Measurements from ENCODE around the gene LAMB1.

Gene LAMB1

DNA sequence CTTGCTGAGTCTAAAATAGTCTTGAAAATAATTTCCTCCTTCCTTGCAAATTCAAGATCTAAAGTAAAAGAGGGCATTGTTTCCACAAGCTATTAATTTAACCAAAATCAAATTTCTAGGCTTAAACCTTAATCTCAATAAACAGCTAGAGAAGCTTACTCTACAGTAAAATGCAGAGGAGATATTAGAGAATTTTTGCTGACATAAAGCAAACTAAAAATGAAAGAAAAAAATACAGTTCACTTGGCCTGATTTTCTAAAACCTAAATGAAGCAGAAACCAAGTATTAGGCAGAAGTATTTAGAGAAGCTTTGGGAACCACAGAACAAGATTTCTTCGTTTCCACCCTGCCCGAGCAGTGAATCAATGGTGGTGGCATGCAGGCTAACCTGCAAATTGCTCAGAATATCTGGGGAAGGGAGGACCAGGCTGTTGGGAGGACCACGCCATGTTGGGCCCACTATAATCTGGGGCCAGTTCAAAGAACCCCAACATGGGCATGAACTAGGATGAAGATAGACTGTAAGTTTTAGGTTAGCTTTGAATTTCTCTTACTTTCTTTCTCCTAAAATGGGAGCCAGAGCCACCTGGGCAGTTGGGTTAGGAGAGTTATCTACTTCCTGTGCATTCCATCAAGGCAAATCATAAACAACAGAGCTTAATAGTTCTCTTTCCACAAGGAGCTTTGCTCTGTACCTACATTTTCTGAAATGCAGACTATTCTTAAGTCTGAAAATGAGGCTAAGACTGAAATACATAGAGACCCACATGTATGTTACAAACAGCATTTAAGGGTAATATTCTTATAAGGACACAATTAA lies 4.1 kb downstream of the LAMB1 start:
- DNase-seq (ENCODE audit: low read depth) = no peak

DNA sequence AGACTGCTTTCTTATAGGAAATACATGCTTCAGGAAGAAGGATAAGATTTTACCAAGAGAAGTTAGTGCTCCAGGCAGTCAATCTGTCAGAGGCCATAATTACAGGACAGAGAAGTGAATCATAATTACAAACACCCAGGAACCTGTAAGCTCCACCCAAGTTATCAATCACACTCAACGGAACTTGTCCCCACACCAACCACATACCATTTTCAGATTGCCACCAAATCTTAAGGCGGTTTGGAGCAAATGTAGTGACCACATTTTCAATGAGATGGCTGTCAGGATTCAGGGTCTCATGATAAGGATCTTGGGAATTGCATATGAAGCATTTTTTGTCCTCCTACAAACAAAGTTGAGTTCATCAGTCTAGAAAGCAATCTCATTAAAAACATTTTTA lies 4.8 kb downstream of the LAMB1 start:
- no peak for DNase-seq (ENCODE audit: low read depth)

DNA sequence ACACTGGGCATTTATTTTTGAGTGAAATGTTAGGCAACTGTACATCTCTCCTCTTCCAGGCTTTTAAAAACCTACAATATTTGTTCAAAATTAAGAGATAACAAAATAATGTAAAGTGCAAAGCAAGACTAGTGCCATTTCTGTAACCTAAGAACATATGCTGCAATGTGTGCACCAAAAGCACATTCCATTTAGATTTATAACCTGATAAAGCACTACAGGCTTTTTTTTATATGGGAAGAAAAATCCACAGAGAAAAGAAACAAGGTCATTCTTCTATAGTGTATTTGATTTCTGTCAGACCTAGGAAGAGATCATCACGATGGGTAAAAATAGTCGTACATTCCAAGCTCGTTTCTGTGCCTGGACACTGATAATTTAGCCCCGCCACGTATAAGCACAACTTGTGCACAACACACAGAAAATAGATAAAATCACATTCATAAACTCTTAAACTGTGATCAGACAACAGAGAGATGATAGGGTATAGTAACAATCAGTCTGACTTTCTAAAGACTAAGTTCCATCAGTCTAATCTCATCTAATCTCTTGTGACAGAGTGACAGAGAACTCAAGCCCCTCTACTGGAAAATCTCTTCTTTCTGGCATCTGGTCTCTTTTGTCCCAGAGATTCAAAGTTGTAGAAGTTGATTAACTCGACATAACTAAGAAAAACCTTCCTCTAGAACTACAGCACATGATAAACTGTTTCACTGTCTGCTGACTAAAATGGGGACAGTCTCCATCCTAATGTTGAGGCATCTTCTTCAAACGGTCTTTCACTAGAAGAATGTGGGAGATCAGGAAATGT lies 6.7 kb downstream of the LAMB1 start:
- DNase-seq (ENCODE audit: low read depth) = peak; percentile 34

DNA sequence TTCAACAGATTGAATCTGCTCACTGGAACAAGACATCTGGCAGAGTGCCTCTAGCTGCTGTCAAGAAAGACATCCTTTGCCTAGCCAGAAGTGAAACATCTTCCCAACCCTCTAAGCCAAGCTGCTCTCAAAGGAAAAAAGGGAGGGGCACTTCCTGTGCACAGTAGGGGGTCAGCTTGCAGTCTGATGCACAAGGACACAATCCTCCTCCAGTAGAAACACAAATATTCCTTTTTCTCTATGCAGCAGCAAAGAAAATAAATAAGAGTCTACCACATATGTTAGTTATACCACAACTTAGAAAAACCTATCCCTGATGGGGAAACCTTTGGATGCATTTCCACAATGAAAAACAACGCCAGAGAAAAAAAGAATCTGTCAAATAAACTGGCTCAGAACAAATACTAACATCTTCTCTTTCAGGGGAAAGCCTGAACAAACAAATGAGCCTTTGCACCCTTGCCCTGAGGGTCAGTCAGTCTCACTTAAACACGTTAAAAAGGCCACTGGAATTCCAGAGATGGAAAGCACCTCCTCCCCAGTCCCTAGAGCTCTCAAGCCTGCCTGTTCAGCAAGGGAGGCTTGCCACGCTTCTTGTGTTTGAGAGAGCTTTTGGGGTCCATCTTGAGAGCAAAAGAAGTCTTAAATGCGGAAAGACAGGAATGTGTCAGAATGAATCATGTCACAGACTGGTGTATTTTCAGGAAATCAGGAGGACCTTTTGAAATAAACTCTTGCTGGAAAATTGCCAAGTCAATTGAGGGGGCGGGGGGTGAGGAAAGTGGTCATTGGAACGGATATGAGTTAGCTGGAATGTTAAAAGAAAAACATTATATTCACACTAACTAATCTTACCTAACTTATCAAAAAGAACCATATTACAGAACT lies 7.5 kb downstream of the LAMB1 start:
- peak; percentile 94 for DNase-seq (ENCODE audit: low read depth)

DNA sequence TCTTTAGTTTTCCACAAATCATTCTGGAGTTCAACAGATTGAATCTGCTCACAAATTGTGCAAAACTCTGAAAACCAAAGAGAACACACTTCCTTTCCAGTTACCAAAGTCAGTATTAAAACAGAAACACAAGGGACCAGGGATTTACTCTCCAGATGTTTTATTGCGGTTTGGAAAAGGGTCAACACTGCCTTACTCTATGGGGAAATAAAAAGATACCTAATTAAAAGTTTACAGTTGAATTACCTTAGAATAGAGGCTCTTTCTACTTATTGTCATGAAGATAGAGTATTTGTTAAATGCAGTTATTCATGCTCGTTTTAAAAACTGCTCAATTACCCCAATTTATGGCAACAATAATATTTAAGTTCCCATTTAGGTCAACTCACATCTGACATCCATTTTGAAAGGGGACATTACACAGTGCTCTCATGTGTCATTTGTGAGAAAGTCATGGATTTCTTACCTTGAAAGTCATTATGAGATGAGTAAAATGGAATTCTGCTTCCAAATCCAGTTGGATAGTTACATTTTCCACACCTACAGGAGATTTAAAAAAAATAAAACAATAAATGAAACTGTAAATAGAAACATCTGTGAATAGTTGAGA lies 8.4 kb downstream of the LAMB1 start:
- DNase-seq (ENCODE audit: low read depth) = peak; percentile 64

DNA sequence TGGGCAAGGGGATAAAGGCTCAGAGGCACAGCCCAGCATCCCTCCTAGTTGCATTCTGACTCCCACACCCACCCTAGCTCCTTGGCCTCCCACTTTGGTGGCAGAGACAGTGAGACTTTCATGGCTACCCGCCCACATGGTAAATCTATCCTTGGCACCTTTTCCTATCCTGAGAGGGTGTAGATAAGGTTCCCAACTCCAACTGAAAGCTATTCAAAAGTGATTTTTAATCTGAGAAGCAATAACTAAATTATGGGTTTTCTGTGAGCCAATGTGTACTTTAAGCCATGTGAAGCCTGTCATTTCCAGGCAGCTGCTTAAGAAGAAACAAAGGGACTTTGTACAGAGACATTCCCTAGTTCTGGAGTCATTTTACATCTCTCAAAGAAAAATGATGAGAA lies 9.1 kb downstream of the LAMB1 start:
- DNase-seq (ENCODE audit: low read depth) = no peak

DNA sequence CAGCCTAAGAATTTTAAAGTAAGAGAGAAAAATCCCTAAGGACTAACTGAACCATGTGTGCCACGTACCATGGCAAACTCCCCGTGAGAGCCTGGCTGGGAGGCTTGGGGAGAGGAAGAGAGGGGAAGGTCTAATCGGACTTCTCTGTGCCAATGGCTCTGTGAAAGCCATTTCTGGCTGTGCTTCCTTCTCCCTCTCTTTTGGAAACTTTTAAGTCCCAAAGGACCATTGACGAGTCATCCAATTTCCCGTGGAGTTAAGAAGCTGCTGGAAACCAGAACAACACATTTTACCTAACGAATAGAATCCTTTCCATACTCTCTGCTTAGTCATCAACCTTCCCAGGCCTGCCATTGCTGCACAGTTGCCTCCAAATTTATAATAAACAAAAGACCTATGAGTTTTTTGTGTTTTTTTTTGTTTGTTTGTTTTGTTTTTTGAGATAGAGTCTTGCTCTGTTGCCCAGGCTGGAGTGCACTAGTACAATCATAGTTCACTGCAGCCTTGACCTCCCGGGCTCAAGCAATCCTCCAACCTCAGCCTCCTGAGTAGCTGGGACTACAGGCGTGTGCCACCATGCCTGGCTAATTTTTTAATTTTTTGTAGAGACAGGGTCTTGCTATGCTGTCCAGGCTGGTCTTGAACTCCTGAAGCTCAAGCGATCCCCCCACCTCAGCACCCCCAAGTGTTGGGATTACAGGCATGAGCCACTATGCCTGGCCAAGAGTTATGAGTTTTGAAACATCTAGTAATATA lies 13.2 kb downstream of the LAMB1 start:
- DNase-seq (ENCODE audit: low read depth) = peak; percentile 86

DNA sequence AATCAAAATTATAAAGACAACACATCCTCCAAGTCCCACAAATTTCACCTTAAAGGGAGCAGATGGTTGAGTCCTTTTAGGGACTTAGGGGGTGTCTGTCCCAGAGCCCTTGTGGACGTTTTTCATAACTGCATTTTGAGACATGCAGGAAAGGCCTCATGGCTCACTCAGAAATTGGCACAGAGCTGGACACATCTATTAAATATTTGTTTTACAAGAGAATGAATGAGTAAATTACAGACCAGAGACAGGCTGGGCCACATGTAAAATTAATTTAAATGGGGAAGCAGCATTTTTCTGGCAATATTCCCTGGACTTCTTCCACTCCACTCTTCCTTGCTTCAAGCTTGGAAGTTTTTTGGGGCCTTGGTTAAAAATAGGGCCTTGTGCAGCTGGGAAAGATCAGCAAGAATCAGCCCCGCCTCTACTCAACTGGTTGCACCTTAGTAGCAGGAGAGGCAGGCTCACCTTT lies 20.0 kb downstream of the LAMB1 start:
- peak; percentile 48 for DNase-seq (ENCODE audit: low read depth)

DNA sequence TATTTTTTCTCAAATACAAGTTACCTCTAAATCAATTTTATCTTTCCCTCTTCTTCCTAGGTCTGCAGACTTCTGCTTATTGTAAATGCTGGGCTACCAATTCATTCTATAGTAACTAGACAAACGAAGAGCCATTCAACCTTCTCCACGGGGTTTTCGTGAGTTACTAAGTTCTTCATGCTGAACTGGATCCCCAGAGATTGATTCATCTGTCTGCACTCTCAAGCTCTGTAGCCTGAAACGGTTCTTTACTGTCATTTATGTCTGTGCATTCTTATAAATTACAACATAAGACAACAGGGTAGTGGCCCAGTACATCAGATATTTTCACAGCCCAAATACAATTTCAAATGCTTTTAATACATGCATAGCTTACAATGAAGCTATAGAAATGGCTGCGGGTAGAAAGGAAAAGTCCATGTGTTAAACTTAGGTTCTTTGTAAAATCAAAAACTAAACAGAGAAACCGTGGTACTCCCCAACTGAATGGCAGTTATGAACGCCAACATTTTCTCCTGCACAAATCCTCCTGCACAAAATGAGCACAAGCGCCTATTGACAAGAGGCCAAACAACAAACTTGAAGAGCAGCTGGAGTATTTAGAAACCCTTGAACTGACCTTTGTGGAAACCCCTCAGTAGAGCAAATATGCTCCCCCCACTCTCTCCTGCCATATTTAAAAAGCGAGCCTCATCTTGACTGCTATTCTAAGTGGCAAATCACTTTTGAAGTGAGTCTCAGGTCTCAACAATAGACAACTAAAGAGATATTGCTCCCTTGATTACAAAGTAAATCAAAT lies 20.7 kb downstream of the LAMB1 start:
- DNase-seq (ENCODE audit: low read depth) = no peak

DNA sequence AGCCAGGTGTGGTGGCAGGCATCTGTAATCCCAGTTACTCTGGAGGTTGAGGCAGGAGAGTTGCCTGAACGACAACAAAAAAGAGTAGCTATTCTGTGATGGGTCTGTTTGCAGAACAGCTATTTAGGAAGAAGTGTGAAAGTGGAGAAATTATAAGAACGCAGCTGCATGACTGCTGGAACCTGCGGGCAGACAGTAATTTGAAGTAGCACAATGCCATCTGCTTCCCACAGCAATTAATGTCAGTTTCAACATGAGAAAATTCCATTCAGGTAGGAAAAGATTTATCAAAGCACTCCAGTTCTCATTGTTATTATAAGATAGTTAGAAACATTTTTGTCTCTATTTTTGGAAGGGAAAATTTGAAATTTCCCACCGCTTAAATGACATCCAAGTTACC lies 21.5 kb downstream of the LAMB1 start:
- no peak for DNase-seq (ENCODE audit: low read depth)

DNA sequence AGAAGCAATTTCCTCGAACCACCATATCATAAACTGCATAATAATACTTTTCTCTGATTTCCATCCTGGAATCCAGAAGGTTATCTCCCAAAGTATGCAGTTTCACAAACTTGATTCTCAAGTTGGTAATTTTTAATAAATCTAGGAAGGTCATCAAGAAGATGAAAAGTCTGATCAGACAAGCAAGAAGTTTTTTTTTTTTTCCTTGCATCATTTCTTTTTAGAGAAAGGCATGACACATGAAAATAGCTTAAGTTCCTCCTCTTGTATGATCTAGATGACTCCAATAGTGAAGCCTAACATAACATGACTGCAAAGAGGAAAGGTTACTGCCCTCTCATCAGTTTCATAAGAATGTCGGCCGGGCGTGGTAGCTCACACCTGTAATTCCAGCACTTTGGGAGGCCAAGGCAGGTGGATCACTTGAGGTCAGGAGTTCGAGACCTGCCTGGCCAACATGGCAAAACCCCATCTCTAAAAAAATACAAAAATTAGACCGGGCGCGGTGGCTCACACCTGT lies 22.2 kb downstream of the LAMB1 start:
- no peak for DNase-seq (ENCODE audit: low read depth)

DNA sequence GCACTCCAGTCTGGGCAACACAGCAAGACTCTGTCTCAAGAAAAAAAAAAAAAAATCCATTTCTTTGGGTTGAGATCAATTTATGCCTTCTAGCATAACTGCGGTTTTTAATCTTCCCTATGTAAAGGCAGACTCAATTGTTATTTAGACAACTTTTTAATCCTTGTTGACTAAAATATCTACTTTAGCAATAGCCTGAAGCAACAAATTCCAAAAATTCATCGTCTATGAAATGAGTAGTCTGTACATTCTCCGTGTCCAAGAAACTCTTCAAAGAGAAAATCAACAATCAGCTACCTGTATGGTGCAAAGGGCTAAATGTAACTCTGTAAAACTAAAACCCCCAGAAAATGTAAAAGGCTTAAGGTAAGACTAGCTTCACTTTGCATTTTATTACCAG lies 22.8 kb downstream of the LAMB1 start:
- DNase-seq (ENCODE audit: low read depth) = no peak

DNA sequence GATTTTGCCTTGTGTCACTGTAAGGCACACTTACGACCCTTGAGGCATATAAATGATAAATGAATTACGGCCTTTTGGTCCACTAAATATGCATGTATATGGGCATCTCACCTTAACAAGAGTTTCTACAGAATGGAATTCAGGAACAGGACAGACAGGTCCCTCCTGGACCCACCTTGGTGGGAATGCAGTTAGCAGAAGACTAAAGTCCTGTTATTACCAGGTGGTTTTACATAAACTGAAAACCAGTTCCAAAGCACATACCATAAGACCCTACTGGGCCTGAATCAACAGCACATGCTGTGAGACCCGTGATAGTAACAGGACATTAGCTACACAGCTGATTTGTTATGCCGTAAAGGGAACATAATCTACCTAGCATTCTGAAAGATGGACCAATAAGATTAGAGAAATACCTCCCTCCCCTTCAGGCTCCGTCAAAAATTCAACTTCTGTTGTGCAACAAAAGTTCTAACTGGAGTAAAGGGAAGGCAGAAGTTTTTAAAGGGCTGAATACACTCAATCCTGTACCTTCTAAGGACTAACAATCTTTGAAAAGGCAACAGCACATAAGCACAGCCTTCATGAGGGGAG lies 24.0 kb downstream of the LAMB1 start:
- no peak for DNase-seq (ENCODE audit: low read depth)

DNA sequence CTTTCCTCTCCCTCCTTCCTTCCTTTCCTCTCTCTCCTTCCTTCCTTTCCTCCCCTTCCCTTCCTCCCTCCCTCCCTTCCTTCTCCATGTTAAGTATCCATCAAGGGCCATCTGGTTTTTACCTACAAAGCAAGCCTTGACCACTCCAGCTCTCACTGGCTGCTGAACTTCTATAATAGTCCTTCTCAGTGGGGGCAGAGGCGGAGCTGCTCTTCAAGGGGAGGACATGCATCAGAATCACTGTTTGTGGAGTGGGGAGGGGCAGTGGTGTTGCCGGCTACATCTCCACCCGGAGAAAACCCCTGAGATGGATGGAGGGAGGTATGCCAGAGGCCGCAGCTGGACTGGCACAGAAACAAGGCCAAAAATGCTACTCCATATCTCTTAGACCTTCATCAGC lies 25.9 kb downstream of the LAMB1 start:
- no peak for DNase-seq (ENCODE audit: low read depth)

DNA sequence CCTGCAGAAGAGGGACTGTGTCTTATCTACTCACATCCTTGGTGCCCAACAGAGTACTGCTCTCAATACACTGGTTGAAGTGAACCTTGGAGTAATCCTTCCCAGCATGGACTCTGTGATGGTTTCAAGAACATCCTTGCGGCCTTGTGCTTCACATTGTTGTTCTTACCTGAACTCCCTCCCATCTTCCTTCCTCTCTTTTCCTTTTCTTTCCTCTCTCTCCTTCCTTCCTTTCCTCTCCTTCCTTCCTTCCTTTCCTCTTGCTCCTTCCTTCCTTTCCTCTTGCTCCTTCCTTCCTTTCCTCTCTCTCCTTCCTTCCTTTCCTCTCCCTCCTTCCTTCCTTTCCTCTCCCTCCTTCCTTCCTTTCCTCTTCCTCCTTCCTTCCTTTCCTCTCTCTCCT lies 26.3 kb downstream of the LAMB1 start:
- DNase-seq (ENCODE audit: low read depth) = no peak

DNA sequence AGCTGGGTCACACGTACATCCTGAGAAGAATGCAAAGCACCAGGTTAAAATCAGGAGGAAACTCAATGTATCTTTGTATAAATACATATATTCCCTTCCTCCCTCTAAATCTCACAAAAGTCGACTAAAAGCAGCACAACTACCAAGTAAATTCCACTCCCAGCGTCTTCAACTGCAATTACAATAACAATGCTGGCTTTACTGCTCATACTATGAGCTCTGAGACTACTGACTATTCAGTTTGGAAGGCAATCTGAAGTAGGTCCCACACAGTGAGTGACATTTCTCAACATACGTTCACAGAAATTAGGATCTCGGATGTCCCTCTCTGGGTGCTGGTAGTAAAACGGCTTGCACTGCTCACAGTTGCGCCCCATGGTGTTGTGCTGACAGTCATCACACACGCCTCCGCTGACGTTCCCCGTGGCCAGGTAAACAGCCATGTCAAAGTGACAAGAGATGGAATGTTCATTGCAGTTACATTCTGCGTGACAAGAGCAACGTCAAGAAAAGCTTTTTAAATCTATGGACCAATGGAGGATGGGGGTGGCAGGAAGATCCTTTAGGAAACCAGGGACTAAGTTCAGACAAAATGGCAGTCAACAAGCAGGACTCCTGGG lies 27.5 kb downstream of the LAMB1 start:
- DNase-seq (ENCODE audit: low read depth) = no peak

DNA sequence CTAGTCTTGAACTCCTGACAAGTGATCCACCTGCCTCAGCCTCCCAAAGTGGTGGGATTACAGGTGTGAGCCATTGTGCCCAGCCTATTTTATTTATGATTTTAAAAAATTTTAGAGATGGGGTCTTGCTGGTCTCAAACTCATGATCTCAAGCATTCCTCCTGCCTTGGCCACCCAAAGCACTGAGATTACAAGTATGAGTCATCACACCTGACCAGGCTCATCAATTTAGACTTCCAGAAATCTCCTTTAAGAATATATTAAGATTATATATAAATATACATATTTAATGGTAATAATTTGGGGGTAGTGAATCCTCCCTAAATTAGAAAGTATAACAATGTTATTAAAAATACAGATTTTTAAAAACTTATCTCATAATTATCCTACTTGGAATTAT lies 29.1 kb downstream of the LAMB1 start:
- no peak for DNase-seq (ENCODE audit: low read depth)

DNA sequence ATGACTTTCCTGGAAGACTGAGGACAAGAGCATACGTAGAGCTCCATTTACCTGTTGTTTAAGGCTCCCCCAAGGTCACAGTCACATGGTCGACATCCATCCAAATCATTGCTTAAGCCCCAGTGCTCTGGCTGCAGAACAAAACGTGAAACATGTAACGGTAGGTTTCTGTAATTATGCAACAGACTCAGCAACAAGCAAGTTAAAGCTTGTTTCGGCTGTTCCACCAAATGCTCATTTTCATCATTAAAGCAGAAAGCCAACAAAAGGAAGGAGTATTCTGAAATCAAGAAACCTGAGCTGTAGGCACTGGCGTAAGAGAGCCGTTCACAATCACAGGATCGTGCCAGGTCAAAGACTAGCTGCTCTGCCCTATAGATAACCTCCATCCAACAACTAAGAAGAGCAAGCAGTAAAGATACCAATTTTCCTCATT lies 30.0 kb downstream of the LAMB1 start:
- DNase-seq (ENCODE audit: low read depth) = peak; percentile 45

DNA sequence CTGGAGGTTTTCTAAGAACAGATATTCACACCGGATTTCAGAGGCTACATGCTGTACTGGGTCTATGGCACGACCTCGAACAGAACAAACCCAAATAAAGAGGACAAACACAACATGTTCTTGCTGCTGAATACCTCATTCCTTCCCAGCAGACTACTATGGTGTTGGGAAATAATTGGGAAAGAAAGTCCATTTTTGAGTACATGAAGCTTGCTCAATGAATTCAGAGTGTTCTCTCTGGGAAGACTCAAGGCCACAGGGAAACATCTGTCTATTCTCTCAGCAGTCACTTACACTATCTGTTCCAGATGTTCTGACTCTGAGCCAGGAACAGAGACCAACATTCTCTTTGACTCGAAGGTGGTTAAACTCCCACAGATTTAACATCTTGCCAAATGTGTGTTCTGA lies 30.9 kb downstream of the LAMB1 start:
- peak; percentile 99 for DNase-seq (ENCODE audit: low read depth)
